HG03135 (cell line): Measurements from ENCODE around the gene FGF10.

Source experiments
- ATAC-seq: cut with Tn5 transposase; IDR thresholded peaks from one replicate; pipeline ENCODE4 v1.9.1; 2021; ENCODE audit warnings: mild to moderate bottlenecking, moderate library complexity; ENCODE audit not compliant: unreplicated experiment

Gene FGF10

GRCh38 chr5:44358421-44358820 lies 30.8 kb downstream of the FGF10 start:
- no peak for ATAC-seq

GRCh38 chr5:44356231-44356630 lies 33.0 kb downstream of the FGF10 start:
- ATAC-seq, result no peak

GRCh38 chr5:44345871-44346270 lies 43.3 kb downstream of the FGF10 start:
- no peak for ATAC-seq

- ATAC-seq, result no peak
Measured at GRCh38 chr5:44336708-44337107, 52.5 kb downstream of the FGF10 start.

- ATAC-seq, result no peak
Measured at GRCh38 chr5:44334622-44335021, 54.6 kb downstream of the FGF10 start.

- no peak for ATAC-seq
Measured at GRCh38 chr5:44332285-44332971, 56.8 kb downstream of the FGF10 start.

- ATAC-seq, result no peak
Measured at GRCh38 chr5:44331471-44332050, 57.7 kb downstream of the FGF10 start.

- no peak for ATAC-seq
Measured at GRCh38 chr5:44329716-44330115, 59.5 kb downstream of the FGF10 start.

GRCh38 chr5:44321144-44321725 lies 68.0 kb downstream of the FGF10 start:
- ATAC-seq, result no peak

- no peak for ATAC-seq
Measured at GRCh38 chr5:44320188-44320587, 69.0 kb downstream of the FGF10 start.

GRCh38 chr5:44318883-44319282 lies 70.3 kb downstream of the FGF10 start:
- ATAC-seq, result no peak

GRCh38 chr5:44312374-44312773 lies 76.8 kb downstream of the FGF10 start:
- no peak for ATAC-seq

GRCh38 chr5:44300551-44300950 lies 88.7 kb downstream of the FGF10 start:
- ATAC-seq, result no peak

- no peak for ATAC-seq
Measured at GRCh38 chr5:44299394-44299793, 89.8 kb downstream of the FGF10 start.

GRCh38 chr5:44294516-44294915 lies 94.7 kb downstream of the FGF10 start:
- ATAC-seq, result no peak

GRCh38 chr5:44292736-44293135 lies 96.5 kb downstream of the FGF10 start:
- no peak for ATAC-seq

GRCh38 chr5:44278469-44278868 lies 110.8 kb downstream of the FGF10 start:
- no peak for ATAC-seq

- no peak for ATAC-seq
Measured at GRCh38 chr5:44275908-44276307, 113.3 kb downstream of the FGF10 start.

- ATAC-seq, result no peak
Measured at GRCh38 chr5:44275329-44275728, 113.9 kb downstream of the FGF10 start.

GRCh38 chr5:44267909-44268308 lies 121.3 kb downstream of the FGF10 start:
- no peak for ATAC-seq

GRCh38 chr5:44266882-44267576 lies 122.2 kb downstream of the FGF10 start:
- ATAC-seq, result no peak

- ATAC-seq, result no peak
Measured at GRCh38 chr5:44265713-44266112, 123.5 kb downstream of the FGF10 start.
